Neural cell (in vitro differentiated cells): ENCODE measurements around the gene PARD6G. TPM values are rescaled to one million over a fixed set of nuclear protein-coding genes. Genes with fewer than 3 reads are reported as not detected.

Experiments used
- H2AFZ ChIP-seq: fragments of 200-600, 300-800 bp; sonication (generic), shearing (Covaris generic); 2 replicates; pipeline ENCODE4 v1.6.0; 2014; ENCODE audit warnings: low read depth, mild to moderate bottlenecking, antibody characterized with exemption, low read length, moderate library complexity
- H3F3A ChIP-seq: fragments of 200-600 bp; shearing (Covaris generic); 2 replicates; pipeline ENCODE4 v1.6.1; 2016; ENCODE audit warnings: mild to moderate bottlenecking, moderate library complexity, mixed read lengths, antibody characterized with exemption, low read length; ENCODE audit not compliant: insufficient read depth, poor library complexity, severe bottlenecking
- H3K27ac ChIP-seq: fragments of 200-600, 300-800 bp; sonication (generic), shearing (Covaris generic); 2 replicates; pipeline ENCODE4 v1.5.1; 2014; ENCODE audit warnings: mild to moderate bottlenecking, low read length, moderate library complexity
- H3K27me3 ChIP-seq: fragments of 300-800, 200-600 bp; sonication (generic), shearing (Covaris generic); 2 replicates; pipeline ENCODE4 v1.6.0; 2014; ENCODE audit warnings: mild to moderate bottlenecking, low read depth, low read length, moderate library complexity; ENCODE audit not compliant: insufficient read depth
- H3K36me3 ChIP-seq: fragments of 300-800, 200-600 bp; sonication (generic), shearing (Covaris generic); 2 replicates; pipeline ENCODE4 v1.5.1; 2014; ENCODE audit warnings: mild to moderate bottlenecking, antibody characterized with exemption, low read length, moderate library complexity; ENCODE audit not compliant: insufficient read depth
- H3K4me2 ChIP-seq: fragments of 300-800, 200-600 bp; sonication (generic), shearing (Covaris generic); 2 replicates; pipeline ENCODE4 v1.6.0; 2014; ENCODE audit warnings: mild to moderate bottlenecking, low read length
- H3K4me3 ChIP-seq: fragments of 300-800, 200-600 bp; sonication (generic), shearing (Covaris generic); 2 replicates; pipeline ENCODE4 v1.5.1; 2014; ENCODE audit warnings: mild to moderate bottlenecking, low read length, moderate library complexity
- H3K79me2 ChIP-seq: fragments of 200-600 bp; shearing (Covaris generic); replicated peaks from 2 replicates; pipeline ENCODE4 v1.6.0; 2014; ENCODE audit warnings: mild to moderate bottlenecking, low read length, moderate library complexity; ENCODE audit not compliant: insufficient read depth
- H3K9ac ChIP-seq: fragments of 300-800, 200-600 bp; sonication (generic), shearing (Covaris generic); 2 replicates; pipeline ENCODE4 v1.6.1; 2016; ENCODE audit warnings: mild to moderate bottlenecking, low read length, mixed read lengths
- H3K9me2 ChIP-seq: fragments of 200-600 bp; shearing (Covaris generic); 2 replicates; pipeline ENCODE4 v1.6.1; 2016; ENCODE audit warnings: mild to moderate bottlenecking, low read length, mixed read lengths; ENCODE audit not compliant: insufficient read depth
- H3K9me3 ChIP-seq: fragments of 200-600, 300-800 bp; sonication (generic), shearing (Covaris generic); 2 replicates; pipeline ENCODE4 v1.6.1; 2016; ENCODE audit warnings: mild to moderate bottlenecking, mixed run types, low read length, moderate library complexity, mixed read lengths
- H4K20me1 ChIP-seq: fragments of 200-600 bp; shearing (Covaris generic); 2 replicates; pipeline ENCODE4 v1.6.1; 2016; ENCODE audit warnings: mild to moderate bottlenecking, mixed run types; ENCODE audit not compliant: insufficient read depth
- CTCF ChIP-seq: fragments of 450-650 bp; IDR thresholded peaks from 2 replicates; pipeline ENCODE4 v1.5.1; 2014; ENCODE audit warnings: antibody characterized with exemption, mild to moderate bottlenecking, moderate library complexity; ENCODE audit not compliant: poor library complexity, severe bottlenecking
- EP300 ChIP-seq: fragments of 450-650 bp; conservative IDR thresholded peaks from 2 replicates; pipeline ENCODE4 v1.6.1; 2014; ENCODE audit warnings: antibody characterized with exemption, mild to moderate bottlenecking, moderate library complexity; ENCODE audit not compliant: poor library complexity, severe bottlenecking
- EZH2 ChIP-seq: fragments of 200-600, 300-800 bp; shearing (Covaris generic), sonication (generic); IDR thresholded peaks from 2 replicates; pipeline ENCODE4 v1.6.1; 2014; ENCODE audit warnings: antibody characterized with exemption, low read length, borderline replicate concordance, mild to moderate bottlenecking; ENCODE audit not compliant: insufficient read depth, poor library complexity, severe bottlenecking
- MXI1 ChIP-seq: fragments of 450-650 bp; conservative IDR thresholded peaks from 2 replicates; pipeline ENCODE4 v1.6.1; 2014; ENCODE audit warnings: antibody characterized with exemption, mild to moderate bottlenecking; ENCODE audit not compliant: poor library complexity, severe bottlenecking
- POLR2AphosphoS5 ChIP-seq: IDR thresholded peaks from 2 replicates; pipeline ENCODE4 v1.6.1; 2012
- RAD21 ChIP-seq: fragments of 450-650 bp; conservative IDR thresholded peaks from 2 replicates; pipeline ENCODE4 v1.6.1; 2014; ENCODE audit warnings: antibody characterized with exemption, mild to moderate bottlenecking, moderate library complexity
- REST ChIP-seq: IDR thresholded peaks from 2 replicates; pipeline ENCODE4 v1.6.1; 2012; ENCODE audit warnings: borderline replicate concordance
- SMC3 ChIP-seq: fragments of 450-650 bp; conservative IDR thresholded peaks from 2 replicates; pipeline ENCODE4 v1.6.1; 2014; ENCODE audit warnings: antibody characterized with exemption, mild to moderate bottlenecking, moderate library complexity; ENCODE audit not compliant: poor library complexity
- TAF1 ChIP-seq: IDR thresholded peaks from 2 replicates; pipeline ENCODE4 v1.6.1; 2012; ENCODE audit warnings: low read depth
- polyA plus RNA-seq: library from polyadenylated mRNA; depleted of rRNA; stranded (reverse); fragments of >200 nt; gene quantifications from 2 replicates; pipeline ENCODE4 v1.2.3, GENCODE V29; 2014

The PARD6G gene
- polyA plus RNA-seq, 1 donor from 2014 or later: 9.3 TPM

DNA sequence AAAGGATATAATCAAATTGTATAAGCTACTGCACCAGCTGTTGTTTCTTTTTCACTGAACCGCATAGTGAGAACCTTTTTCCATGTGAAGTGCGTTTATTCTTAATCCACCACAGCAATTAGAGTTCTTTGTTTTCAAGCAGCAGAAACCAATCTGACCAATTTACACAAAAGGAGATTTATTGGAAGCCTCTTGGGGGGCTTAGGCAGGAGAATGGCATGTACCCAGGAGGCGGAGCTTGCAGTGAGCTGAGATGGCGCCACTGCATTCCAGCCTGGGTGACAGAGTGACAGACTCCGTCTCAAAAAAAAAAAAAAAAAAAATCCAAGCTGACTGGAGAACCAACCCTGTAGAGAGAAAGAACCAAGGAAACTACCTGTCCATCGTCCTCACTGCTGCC, 128.2 kb downstream of the PARD6G start:
- Histone ChIP-seq H3F3A (no peaks in the 10 kb centered on the region), H3K27ac (no peak overlapping the region), H3K4me2 (no peak overlapping the region), H3K9ac (no peak overlapping the region), H3K27me3 (no peaks in the 10 kb centered on the region), H2AFZ (no peak overlapping the region), H3K4me3 (no peak overlapping the region), H3K36me3 (peaks cover 3% of the 10 kb centered on the region), H3K9me3 (no peaks in the 10 kb centered on the region), H4K20me1 (no peaks in the 10 kb centered on the region), H3K9me2 (no peaks in the 10 kb centered on the region), H3K79me2 (peaks cover 61% of the 10 kb centered on the region)
- TF ChIP-seq EP300: no peak
- TF ChIP-seq MXI1: no peak
- no peak for TF ChIP-seq REST

- H3K27ac ChIP-seq: no peak overlapping the region
- no peak overlapping the region for H3K4me3 ChIP-seq
- no peak overlapping the region for H3K4me2 ChIP-seq
- H3K36me3 ChIP-seq: no peaks in the 10 kb centered on the region
- no peaks in the 10 kb centered on the region for H3F3A ChIP-seq
- H3K27me3 ChIP-seq: no peaks in the 10 kb centered on the region
- H3K9ac ChIP-seq: no peak overlapping the region
- TF ChIP-seq EP300: no peak
- no peaks in the 10 kb centered on the region for H4K20me1 ChIP-seq
- H3K9me2 ChIP-seq: no peaks in the 10 kb centered on the region
- peaks cover 67% of the 10 kb centered on the region for H3K79me2 ChIP-seq
- H3K9me3 ChIP-seq: no peaks in the 10 kb centered on the region
- no peak overlapping the region for H2AFZ ChIP-seq
These were observed 132.3 kb downstream of the PARD6G start for GRCh38 chr18:80115035-80115434.

GRCh38 chr18:80112624-80113248, 134.6 kb downstream of the PARD6G start:
- Histone ChIP-seq H3K9me3 (no peaks in the 10 kb centered on the region), H3K79me2 (peaks cover 67% of the 10 kb centered on the region), H4K20me1 (no peaks in the 10 kb centered on the region), H2AFZ (no peak overlapping the region), H3K27me3 (no peaks in the 10 kb centered on the region), H3F3A (no peaks in the 10 kb centered on the region), H3K9ac (no peak overlapping the region), H3K36me3 (no peaks in the 10 kb centered on the region), H3K4me3 (no peak overlapping the region), H3K27ac (no peak overlapping the region), H3K9me2 (no peaks in the 10 kb centered on the region), H3K4me2 (no peak overlapping the region)
- TF ChIP-seq RAD21 (no peak), POLR2AphosphoS5 (no peak), SMC3 (no peak), TAF1 (no peak), EP300 (no peak), MXI1 (no peak), REST (no peak), EZH2 (no peak), CTCF (no peak)
